NCI-H1417 treated with DMSO at 0.1 percent for 48 hours (cell line): ENCODE measurements around the gene IPO9.
"Not testable (repeated sequence)": the region's sequence is repeated elsewhere in the genome, so short reads cannot be mapped to it uniquely, and the experiment has no call there.

Experiments
- DNase-seq: peaks from one replicate; lab custom pipeline; 2025; lab: John Stamatoyannopoulos, UW

Gene IPO9

DNA sequence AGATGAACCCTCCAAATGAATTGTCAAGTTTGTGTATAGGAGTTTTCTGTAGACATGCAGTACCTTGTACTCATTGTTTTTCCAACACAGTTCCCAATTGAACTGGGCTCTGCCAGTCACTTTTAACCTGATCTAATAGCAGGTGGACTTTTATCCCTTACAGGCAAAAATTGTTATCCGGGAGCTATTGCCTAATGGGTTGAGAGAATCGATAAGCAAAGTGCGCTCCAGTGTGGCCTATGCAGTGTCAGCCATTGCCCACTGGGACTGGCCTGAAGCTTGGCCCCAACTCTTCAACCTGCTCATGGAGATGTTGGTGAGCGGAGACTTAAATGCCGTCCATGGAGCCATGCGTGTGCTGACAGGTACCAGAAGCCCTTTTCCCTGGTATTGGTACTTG, 19.3 kb downstream of the IPO9 start:
- no peak for DNase-seq

DNA sequence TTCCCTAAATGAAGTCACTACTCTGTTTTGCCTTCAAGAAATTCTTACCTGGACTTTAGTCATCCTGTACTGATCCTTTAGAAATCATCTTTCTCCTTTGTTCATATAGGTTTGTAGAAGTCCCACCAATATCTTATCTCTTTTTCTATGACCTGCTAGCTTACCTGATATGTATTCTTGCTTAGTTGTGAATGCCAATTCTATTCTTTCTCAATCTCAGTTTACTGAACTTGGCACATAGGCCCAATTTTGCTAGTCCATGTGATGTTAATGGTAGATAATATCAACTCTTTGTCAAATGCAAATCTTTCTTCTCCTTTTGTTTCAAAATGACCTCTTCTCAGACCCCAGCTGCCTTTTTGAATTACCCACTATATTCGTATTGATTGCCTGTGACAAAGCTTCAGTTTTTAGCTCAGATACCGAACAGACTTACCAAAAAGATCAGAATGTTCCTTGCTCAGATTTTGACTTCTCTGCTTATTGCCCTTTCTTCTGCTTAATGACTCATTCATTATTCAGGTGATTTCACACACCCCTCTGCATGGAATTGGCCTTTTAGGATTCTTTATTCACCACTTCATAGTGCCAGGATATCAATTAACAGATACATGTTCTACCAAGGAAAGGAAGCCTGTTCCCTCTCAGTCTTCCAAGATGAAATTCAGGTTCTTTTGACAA, 20.6 kb downstream of the IPO9 start:
- no peak for DNase-seq

DNA sequence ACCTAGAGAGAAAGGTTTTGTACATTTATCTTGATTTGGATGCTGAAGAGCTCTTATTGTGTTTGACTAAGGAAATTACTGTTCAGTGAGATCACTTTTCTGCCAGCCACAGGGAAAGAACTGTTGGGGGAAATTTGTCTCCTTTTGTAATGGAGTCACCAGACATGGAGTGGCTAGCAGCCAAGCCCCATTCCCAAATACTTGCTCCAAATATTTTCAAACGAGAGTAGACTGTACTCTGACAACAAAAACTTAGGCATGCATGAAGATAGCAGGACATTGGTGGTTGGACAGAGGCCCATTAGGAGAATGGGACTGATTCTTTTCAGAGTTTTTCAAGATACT, 21.1 kb downstream of the IPO9 start:
- DNase-seq, result no peak

DNA sequence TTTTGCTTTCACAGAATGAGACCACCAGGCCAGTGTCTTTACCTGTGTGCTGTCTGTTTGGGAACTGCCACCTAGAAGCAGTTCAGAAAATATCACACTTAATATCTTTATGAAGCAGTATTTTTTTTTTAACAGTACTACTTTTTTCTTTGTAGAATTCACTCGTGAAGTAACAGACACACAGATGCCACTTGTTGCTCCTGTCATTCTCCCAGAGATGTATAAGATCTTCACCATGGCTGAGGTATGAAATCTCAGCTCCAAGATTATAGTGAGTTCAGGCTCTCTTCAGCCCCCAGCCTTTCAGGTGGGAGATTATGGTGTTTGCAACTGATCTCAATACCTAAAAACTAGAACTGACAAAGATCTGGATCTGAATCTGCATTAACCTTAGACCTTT, 23.0 kb downstream of the IPO9 start:
- no peak for DNase-seq

DNA sequence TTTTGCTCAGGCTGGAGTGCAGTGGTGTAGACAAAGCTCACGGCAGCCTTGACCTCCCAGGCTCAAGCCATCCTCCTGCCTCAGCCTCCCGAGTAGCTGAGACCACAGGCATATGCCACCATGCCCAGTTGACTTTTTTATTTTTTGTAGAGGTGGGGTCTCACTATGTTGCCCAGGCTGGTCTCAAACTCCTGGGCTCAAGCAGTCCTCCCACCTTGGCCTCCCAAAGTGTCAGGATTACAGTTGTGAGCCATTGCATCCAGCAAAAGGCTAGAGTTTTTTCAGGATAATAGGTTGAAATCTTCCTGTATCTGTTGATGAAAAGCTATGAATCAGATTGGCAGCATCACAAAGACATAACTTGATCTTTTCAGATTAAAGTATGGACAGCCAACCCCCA, 27.8 kb downstream of the IPO9 start:
- DNase-seq, result not testable (repeated sequence)

DNA sequence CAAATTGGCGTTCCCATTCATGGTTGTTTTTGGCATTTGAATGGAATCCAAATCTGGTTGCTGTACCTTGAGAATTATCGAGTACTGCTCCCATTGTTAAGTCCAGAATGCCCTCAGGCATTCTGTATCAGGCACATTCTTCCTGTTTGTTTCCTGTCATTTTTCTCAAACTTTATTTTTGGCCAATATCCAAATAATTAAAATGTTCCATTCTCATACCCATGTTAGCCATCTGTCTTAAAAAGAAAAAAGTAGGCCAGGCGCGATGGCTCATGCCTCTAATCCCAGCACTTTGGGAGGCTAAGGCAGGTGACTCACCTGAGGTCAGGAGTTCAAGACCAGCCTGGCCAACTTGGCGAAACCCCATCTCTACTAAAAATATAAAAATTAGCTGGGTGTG, 30.5 kb downstream of the IPO9 start:
- DNase-seq, result no peak

DNA sequence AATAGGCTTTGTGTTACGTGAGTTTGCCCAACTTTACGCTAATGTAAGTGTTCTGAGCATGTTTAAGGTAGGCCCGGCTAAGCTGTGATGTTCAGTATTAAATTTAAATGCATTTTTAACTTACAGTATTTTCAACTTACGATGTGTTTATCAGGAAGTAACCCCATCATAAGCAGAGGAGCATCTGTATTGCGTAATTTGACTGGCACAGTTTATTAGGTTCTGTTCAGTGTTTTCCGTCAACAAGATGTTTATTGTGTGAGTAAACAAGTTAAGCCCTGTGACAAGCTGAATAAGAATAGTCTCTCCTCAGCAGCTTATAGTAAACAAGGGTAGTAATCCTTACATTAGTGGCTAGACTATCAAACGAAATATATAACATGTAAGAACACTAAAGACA, 32.5 kb downstream of the IPO9 start:
- no peak for DNase-seq

DNA sequence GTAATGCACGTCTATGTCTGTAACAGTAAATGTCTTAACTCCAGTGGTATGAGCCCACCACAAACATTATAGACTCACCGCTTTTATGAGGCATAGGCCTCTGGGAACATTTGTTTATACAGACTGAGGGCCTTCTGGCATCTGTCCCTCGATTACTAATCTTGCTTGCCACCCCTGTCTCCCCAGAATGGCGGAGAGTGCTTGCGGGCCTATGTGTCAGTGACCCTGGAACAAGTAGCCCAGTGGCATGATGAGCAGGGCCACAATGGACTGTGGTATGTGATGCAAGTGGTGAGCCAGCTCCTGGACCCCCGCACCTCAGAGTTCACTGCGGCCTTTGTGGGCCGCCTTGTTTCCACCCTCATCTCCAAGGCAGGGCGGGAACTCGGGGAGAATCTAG, 41.4 kb downstream of the IPO9 start:
- DNase-seq, result no peak

DNA sequence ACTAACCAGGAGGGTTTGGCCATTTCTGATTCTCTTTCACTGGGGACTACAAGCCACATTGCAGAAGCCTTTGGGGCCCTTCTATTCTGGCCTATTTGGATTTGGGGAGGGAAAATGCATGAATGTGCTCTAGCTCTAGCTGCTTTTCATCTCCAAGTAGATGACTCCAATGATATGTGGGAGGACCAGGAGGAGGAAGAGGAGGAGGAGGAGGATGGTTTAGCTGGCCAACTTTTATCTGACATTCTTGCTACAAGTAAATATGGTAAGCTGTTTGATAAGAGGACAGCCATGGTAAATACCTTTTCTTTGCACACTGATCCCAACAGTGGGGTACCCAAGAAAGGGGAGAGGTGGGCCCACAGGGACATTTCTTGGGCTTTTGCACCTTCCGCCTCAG, 45.7 kb downstream of the IPO9 start:
- DNase-seq, result no peak

DNA sequence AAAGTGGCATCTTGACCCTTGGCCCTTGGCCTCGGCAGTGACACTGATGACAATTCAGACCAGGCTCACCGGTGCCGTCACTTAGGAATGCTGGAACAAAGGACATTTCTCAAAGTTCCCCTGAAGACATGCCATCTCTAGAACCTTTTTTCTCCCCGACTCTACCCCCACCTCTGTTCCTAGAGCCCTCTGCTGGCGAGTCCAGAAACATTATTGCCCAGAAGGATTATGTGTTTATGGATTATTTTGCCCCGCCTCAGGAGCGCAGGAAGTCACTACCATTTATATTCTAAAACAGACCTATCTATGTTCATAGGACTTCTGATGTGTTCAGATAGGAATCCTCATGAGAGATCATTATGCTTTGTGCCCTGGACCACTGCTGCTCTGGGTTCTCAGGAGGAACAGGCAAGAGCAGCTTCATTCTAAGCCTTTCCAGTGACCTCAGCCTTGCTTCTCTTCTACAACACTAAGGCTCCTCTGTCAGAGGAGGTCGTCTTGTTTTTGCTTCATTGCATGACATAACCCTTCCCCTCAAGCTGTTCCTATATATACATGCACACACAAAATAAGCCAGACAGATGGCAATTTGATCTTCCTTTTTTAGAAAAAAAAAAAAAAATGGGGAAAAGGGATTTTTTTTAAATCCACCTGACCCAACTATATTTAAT, 47.3 kb downstream of the IPO9 start:
- DNase-seq, result no peak

DNA sequence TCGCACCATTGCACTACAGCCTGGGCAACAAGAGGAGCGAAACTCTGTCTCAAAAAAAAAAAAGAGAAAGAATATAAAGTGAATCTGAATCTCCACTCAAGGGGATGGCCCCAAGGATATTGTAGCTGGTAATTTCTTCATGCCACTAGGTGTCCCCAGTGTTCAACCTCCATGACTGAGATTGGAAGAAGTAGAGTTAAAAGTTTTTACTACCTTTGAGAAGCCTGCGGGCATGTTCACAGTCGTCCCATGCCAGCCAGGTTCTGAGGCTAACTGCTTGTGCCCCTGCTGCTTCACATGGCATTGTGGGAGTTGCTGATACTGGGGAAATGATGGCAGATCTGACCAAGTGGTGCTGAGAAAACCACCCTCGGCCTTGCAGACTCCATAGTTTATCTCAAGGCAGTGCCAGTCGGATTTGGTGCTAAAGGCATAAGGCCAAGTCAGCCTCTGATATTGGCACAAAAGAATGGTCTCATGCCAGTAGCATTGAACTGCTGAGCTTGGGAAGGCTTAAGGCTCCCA, 49.0 kb downstream of the IPO9 start:
- DNase-seq, result no peak

DNA sequence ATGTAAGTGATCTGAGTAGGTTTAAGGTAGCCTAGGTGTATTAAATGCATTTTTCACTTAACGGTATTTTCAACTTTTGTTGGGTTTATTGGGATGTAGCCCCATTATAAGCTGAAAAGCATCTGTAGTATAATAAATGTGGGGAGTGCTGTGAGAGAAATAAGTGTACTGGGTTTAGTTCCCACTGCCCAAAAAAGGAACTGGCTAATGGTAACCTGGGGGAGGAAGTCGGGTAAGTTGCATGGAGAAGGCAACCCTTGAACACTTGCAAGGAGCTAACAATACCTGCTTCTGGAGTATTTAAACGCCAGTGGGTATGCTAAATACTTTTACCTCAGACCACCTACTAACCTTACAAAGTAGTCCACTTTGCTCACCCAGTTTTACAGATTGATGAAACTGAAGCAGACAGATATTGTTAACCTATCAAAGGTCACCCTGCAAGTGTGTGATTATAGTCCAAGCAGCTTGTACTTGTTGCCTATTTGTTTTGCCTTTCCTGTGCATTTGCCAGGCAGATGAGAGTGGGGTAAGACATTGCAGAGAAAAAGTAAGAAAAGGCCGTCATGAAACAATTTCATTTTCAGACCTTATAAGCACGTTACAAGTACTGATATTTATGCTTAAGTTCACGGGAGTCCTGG, 52.1 kb downstream of the IPO9 start:
- DNase-seq, result no peak

DNA sequence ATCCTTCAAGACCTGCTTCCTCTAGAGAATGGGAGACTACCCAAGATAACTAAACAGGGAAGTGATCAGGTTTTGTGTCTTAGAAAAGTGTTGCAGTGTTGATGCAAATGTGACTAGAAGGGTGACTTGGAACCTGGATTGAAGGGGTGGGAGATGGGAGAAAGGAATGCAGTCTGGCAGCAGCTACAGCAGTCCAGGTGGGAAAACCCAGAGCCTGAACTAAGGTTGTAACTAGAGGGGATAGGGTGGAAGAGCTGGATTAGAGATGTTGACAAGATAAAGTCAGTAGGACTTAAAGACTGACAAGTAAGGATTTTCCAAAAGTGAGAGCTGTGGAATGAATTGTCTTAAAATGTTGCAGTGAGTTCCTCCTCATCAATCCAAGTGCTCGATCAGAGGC, 52.7 kb downstream of the IPO9 start:
- no peak for DNase-seq

DNA sequence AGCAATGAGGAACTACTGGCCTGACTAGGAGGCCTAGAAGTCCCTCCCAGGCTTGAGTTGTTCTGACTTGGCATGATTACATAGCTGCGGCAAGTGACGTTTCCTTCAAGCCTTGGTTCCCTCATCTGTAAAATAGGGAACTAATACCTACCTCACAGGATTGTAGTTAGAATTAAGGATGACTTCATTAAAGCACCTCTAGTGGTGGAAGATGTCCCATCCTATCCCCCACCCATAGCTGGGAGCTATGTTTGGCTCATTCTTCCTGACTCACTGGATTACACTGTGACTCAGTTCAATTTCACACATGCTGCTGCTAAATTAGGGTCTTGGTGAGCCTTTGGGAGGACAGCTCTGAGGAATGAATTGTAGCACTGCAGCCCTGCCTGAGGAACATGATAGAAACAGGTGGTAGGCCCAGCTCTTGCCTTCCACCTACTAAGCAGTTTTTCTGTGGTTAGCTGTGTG, 53.7 kb downstream of the IPO9 start:
- no peak for DNase-seq

DNA sequence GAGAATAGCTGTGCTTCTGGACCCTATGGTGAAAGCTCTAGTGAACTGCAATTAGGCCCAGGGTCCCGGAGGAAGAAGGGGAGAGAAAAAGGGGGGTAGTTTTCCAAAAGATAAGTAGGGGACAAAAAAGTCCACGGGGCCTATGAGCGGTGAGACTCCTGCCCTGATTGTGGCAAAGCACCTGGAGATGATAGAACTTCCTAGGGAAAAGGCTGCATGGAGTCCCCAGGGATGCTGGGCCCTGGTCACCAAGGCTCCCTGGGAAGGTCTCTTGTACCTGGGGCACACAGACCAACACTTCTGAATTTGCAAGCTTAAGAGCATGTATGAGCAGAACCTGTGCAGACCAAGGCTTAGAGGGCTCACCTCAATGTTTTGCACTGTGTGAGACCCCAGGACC, 54.3 kb downstream of the IPO9 start:
- no peak for DNase-seq

DNA sequence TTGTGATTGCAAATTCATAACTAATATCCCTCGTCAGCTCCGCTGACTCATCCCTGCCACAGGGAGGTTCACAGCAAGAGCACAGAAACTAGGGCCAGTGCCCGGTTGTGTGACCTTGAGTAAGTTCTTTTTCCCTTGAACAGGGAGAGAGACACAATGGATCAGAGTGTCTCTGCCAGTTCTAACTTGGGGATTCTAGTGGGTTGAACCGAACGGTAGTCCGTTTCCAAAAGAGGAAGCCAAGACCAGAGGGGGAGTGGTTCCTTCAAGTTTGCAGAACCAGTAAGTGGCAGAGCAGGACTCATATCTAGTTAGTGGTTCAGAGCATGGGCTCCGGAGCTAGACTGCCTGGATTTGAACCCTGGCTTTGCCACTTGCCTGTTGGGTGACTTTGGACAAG, 54.8 kb downstream of the IPO9 start:
- no peak for DNase-seq

DNA sequence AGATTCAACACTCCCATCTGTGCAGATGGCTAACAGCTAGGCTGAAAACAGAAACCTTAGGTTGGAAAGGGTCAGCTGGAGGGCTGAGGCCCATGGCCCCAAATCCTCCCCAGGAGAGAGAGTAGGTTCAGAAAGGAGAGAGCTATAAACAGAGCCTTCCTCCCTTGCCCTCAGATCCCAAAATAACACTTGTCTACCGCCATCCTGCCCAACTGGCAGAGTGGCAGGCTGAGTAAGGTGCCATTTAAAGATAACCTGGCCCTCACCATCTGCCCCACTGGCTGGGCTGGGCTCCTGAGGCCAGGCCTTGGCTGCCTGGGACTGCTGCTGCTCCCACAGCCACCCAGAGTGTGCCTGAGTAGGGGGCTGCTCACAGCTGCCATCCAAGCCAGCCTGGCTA, 55.5 kb downstream of the IPO9 start:
- no peak for DNase-seq

DNA sequence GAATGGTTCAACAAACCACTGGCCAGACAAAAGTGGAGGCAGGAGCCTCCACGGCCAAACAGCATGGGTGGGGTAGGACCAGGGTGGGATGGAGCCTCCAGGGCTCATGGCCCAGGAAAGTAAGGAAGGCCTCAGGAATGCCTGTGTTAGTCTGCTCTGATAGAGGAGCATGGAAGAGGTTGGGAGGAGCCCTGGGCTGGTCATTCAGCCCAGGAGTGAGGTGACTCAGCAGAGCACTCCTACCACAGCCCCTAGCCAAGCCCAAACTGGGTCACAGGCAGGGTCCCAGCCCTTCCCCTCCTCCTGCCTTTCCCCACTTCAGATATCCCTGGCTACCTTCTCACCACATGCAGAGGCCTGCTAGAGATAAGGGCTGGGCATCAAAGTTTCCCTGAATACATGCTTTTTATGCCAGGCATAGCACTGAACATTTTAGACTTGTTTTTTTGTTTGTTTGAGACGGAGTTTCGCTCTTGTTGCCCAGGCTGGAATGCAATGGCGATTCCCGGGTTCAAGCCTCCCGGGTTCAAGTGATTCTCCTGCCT, 56.6 kb downstream of the IPO9 start:
- DNase-seq, result no peak

DNA sequence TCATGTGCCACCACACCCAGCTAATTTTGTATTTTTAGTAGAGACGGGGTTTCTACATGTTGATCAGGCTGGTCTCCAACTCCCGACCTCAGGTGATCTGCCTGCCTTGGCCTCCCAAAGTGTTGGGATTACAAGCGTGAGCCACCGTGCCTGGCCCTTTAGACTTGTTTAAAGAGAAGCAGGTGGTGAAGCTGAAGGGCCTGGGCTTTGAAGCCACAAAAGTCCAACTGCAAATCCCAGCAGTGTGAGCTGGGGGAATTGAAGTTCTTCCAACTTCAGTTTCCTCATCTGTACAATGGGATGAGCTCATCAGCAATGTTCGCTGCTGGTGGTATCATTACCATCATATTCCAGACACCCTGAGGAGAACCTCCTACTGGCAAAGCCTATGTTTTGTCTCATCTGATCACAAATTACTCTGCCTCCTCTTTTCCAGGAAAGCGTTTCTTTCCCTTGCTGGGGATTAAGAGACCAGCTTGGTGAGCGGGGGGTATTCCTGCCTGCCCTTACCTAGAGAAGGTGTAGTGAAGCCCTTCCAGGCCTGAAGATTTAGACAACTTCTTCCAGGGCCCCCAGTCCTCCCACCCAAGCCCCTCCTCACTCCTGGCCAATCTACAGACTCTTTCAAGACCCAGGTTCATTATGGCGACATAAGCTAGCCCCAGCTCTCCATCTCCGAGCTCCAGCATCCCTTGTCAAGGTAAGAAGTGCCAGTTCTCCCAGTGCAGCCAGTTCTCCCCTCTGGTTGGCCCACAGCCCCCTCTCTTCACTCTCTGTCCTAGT, 57.3 kb downstream of the IPO9 start:
- DNase-seq, result no peak

DNA sequence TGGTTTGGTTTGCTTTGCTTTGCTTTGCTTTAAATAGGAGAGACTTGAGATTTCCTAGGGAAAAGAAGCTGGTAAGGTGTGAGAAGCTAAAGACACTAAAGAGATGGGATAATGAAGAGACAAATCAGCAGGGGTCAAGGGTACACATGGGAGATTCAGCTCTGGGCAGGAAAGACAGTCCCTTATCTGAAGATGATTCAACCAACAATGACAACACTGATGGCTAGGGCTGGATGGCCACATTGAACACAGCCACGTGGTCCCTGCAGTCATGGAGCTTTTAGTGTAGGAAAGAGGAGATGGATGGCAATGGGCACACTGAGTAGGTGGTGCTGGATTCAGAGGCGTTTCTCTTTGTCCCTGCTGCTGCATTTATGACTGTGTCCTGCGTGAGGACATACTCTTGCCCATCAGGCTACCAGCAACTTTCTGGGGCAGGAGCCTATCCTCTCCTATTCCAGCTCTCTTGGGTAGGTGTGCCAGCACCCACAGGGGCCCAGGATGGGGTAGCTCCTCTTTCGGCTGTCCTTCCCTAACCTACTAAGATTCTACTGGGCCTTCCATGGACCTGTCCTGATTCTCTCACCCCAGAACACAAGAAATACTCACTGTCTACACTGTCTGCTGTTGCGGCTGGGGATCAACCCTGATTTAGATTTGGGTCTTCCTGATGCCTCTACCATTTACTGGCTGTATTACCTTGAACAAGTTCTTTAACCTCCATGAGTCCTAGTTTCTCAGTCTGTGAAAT, 58.3 kb downstream of the IPO9 start:
- no peak for DNase-seq

DNA sequence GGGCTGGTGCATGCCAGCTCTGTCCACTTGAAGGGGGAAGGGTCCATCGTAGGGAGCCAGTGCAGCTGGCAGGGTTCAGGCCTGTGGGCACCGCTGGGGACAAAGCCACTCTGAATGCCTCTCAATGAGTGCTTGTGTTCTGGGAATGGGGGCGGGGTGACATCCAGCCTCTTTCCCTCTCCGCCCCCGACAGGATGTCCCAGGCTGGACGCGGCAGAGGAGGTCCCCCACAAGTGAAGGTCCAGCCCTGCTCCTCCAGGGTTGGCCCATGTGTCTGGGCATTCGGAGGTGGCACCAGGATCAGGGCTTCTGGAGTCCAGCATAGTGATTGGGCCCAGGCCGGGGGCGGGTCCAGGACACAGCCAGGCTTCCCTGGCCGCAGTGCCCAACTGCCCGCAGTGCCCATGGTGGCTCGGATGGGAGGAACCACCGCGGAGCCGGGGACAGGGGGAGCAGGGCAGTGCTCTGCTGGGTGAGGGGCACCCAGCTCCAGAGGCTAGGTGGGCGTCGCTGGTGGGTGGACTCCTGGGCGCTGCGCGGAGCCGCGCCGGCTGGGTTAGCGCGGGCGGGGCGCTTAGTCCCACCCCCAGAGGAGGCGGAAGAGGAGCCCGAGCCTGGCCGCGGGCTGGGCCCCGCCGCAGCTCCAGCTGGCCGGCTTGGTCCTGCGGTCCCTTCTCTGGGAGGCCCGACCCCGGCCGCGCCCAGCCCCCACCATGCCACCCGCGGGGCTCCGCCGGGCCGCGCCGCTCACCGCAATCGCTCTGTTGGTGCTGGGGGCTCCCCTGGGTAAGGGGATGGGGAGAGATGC, 59.5 kb downstream of the IPO9 start, which contains the start of gene SHISA4:
Gene SHISA4 (plus strand): TSS at position 617 of the 808 bp plus-strand sequence. CDS start 97 bp downstream, at position 714.
- peak; percentile 5 for DNase-seq
